ENCODE measurements around the gene TRIML2. TPM values are rescaled to one million over a fixed set of nuclear protein-coding genes. Genes with fewer than 3 reads are reported as not detected.

Gene TRIML2
- total RNA-seq, 1 experiment from 2014 or later, result 102 TPM

GRCh38 chr4:188076169-188076568 lies 33.2 kb downstream of the TRIML2 start:
- H2AFZ ChIP-seq (ENCODE audit: low read length), result no peak overlapping the region
- no peaks in the 10 kb centered on the region for H4K20me1 ChIP-seq (ENCODE audit: control insufficient read depth, insufficient read depth, insufficient read length)
- no peaks in the 10 kb centered on the region for H3K79me1 ChIP-seq (ENCODE audit: insufficient read depth, low read depth, low read length, poor library complexity, severe bottlenecking)
- WGBS (ENCODE audit: extremely low coverage, insufficient read length, low lambda C conversion rate), result no CpG with 5 or more reads among the region's 12 CpGs
- no peaks in the 10 kb centered on the region for H3K23me2 ChIP-seq (ENCODE audit: insufficient read length, low read depth, low read length, poor library complexity, severe bottlenecking)
- no peaks in the 10 kb centered on the region for H3K9me3 ChIP-seq (ENCODE audit: control insufficient read depth, low read depth, low read length)
- H3K36me3 Mint-ChIP-seq (ENCODE audit: insufficient read depth in 1 of 3, low read depth in 3 of 3), result no peaks in the 10 kb centered on the region; a peak in 2 of 7 replicates
- H2BK12ac ChIP-seq (ENCODE audit: insufficient read length, low read depth, low read length), result no peak overlapping the region
- no peak overlapping the region for H3K23ac ChIP-seq (ENCODE audit: insufficient read length, low read depth, low read length)
- H3K4me1 ChIP-seq (ENCODE audit: insufficient read depth, low read length), result no peaks in the 10 kb centered on the region
- H4K8ac ChIP-seq (replicated peaks; ENCODE audit: insufficient read length, low read depth, low read length), result no peak overlapping the region
- H3K4me1 Mint-ChIP-seq, result peaks cover 5 to 6% of the 10 kb centered on the region in 2 experiments
- H2BK120ac ChIP-seq (ENCODE audit: low read depth, low read length, poor library complexity, severe bottlenecking), result no peak overlapping the region
- no peak overlapping the region for H4K5ac ChIP-seq (ENCODE audit: insufficient read length, low read depth, low read length)
- no peak overlapping the region for H2BK5ac ChIP-seq (ENCODE audit: insufficient read length, low read length)
- no peaks in the 10 kb centered on the region for H3K27me3 Mint-ChIP-seq (ENCODE audit: low read depth)
- H2BK15ac ChIP-seq (ENCODE audit: low read depth, low read length), result no peak overlapping the region
- no peak overlapping the region for H3K27ac ChIP-seq (ENCODE audit: insufficient read length, low read depth, low read length)
- no peak overlapping the region for H2BK20ac ChIP-seq (ENCODE audit: low read depth, low read length, poor library complexity, severe bottlenecking)
- no peak for TF ChIP-seq CTCF (conservative IDR thresholded peaks at IDR 0.05)
- no peak overlapping the region for H2AK5ac ChIP-seq (ENCODE audit: insufficient read length, low read length)
- H3K79me2 ChIP-seq (ENCODE audit: insufficient read depth, low read length), result no peaks in the 10 kb centered on the region
- H3K9me3 Mint-ChIP-seq, result no peaks in the 10 kb centered on the region
- H4K91ac ChIP-seq (ENCODE audit: insufficient read length, low read depth, low read length), result no peak overlapping the region
- no peak overlapping the region for H3K56ac ChIP-seq (ENCODE audit: insufficient read length, low read depth, low read length)
- no peaks in the 10 kb centered on the region for H3K27me3 ChIP-seq (ENCODE audit: insufficient read depth, low read length)
- H3K4ac ChIP-seq (ENCODE audit: low read depth, low read length), result no peak overlapping the region
- no peak overlapping the region for H3K4me3 Mint-ChIP-seq
- H3K27ac Mint-ChIP-seq, result no peak overlapping the region; a peak in 1 of 7 replicates
- H3K14ac ChIP-seq (ENCODE audit: insufficient read depth, low read length), result no peak overlapping the region
- H3K18ac ChIP-seq (ENCODE audit: insufficient read length, low read depth, low read length), result no peak overlapping the region
- no peak overlapping the region for H3K4me2 ChIP-seq (ENCODE audit: insufficient read depth, insufficient read length, low read length)
- no peak overlapping the region for H3K9ac ChIP-seq (ENCODE audit: extremely low read depth, insufficient read length, low read length)
- no peak for DNase-seq
- no peak overlapping the region for H3T11ph ChIP-seq (ENCODE audit: low read length)
